Kidney (tissue), 14 donors: ENCODE measurements around the gene MCL1. TPM values are rescaled to one million over a fixed set of nuclear protein-coding genes. Genes with fewer than 3 reads are reported as not detected.

Experiments
- DNase-seq, 5 donors: peaks; one replicate each; pipeline ENCODE4 v3.0.0-alpha.2; 2013 to 2020
- FAIRE-seq: peaks from 2 replicates; lab custom pipeline; 2012; peaks lifted over from hg19 to GRCh38; lab: Jason Lieb, UNC
- H3K27ac ChIP-seq, 2 donors: one replicate each; pipeline ENCODE4 v1.7.0; 2013; ENCODE audit warnings: low read depth in 2 of 2, low read length in 2 of 2, inconsistent platforms in 1 of 2
- H3K27me3 ChIP-seq: one replicate; pipeline ENCODE4 v1.7.1; 2013; ENCODE audit warnings: low read length, inconsistent platforms; ENCODE audit not compliant: control insufficient read depth, insufficient read depth
- H3K36me3 ChIP-seq, 3 donors: one replicate each; pipeline versions ENCODE4 v1.7.0 to v1.7.1; 2013; ENCODE audit warnings: low read length in 3 of 3, control low read depth in 1 of 3, inconsistent platforms in 1 of 3; ENCODE audit not compliant: insufficient read depth in 3 of 3, control insufficient read depth in 2 of 3
- H3K4me1 ChIP-seq, 3 donors: one replicate each; pipeline versions ENCODE4 v1.7.0 to v1.7.1; 2013; ENCODE audit warnings: low read length in 3 of 3, inconsistent platforms in 1 of 3, low read depth in 1 of 3; ENCODE audit not compliant: control insufficient read depth in 2 of 3, insufficient read depth in 2 of 3
- H3K4me3 ChIP-seq, 3 donors: one replicate each; pipeline versions ENCODE4 v1.7.0 to v1.8.1; 2013; ENCODE audit warnings: low read length in 3 of 3, control low read depth in 1 of 3, inconsistent platforms in 1 of 3
- H3K9ac ChIP-seq, 3 donors: one replicate each; pipeline versions ENCODE4 v1.7.0 to v1.7.1; 2013; ENCODE audit warnings: low read length in 3 of 3, control low read depth in 1 of 3, inconsistent platforms in 1 of 3
- H3K9me3 ChIP-seq, 3 donors: one replicate each; pipeline versions ENCODE4 v1.7.0 to v1.7.1; 2013; ENCODE audit warnings: low read length in 3 of 3, control low read depth in 1 of 3, inconsistent platforms in 1 of 3; ENCODE audit not compliant: control insufficient read depth in 2 of 3, insufficient read depth in 1 of 3
- CTCF ChIP-seq: IDR thresholded peaks from 3 replicates; pipeline ENCODE4 v1.5.1; 2012; ENCODE audit warnings: mild to moderate bottlenecking, moderate library complexity, borderline replicate concordance; ENCODE audit not compliant: insufficient read depth; ENCODE audit errors: extremely low read depth
- intact Hi-C: fragments of 100-400 bp; cut with DNase I; formaldehyde crosslinking; loops from one replicate; pipeline ENCODE4 v1.11.1; 2022
- polyA plus RNA-seq: library from polyadenylated mRNA; stranded (reverse); fragments of 350-450 nt; fragmentation: Illumina TruSeq; extraction: RNeasy Lipid Tissue Mini Kit (QIAGEN cat#74804); gene quantifications from one replicate; pipeline ENCODE4 v1.2.3, GENCODE V29; 2014; ENCODE audit warnings: low read depth, low replicate concordance; ENCODE audit not compliant: insufficient read depth
- total RNA-seq: library from RNA; stranded (reverse); fragmentation: NEBNext Ultra II Directional; extraction: Animal tissue kit (Norgen Biotek cat#: 25700); gene quantifications from one replicate; pipeline ENCODE4 v1.2.1, GENCODE V29; 2021
- donor health status: control.
- donor health status: control.
- donor health status: control.
- donor health status: control.
- donor health status: control.
- donor health status: DM: yes; HTN: yes; CAD: no.
- donor health status: Normal renal cell carcinoma (clear cell type).

MCL1 gene
- total and polyA plus RNA-seq, 2 donors from 2014 or later, result 79.5 to 253 TPM

- H3K9me3 ChIP-seq, result no peaks in the 10 kb centered on the region
- TF ChIP-seq CTCF, result no peak
- H3K27ac ChIP-seq, result peak overlapping the region; percentile 100
- H3K9ac ChIP-seq, result peak overlapping the region in 2 of 3 donors; percentile 52 to 99
- intact Hi-C loops, result no loop called here
- no peaks in the 10 kb centered on the region for H3K36me3 ChIP-seq
- H3K4me1 ChIP-seq, result peaks cover 16 to 65% (median 64%) of the 10 kb centered on the region in 3 donors
- no peak overlapping the region for H3K4me3 ChIP-seq
- FAIRE-seq (no peak), DNase-seq (peak in 1 of 5 donors; percentile 60)
- no peaks in the 10 kb centered on the region for H3K27me3 ChIP-seq
Measured at GRCh38 chr1:150564051-150564991, 15.1 kb downstream of the MCL1 start.

- Histone ChIP-seq H3K27ac (peak overlapping the region; percentile 100), H3K36me3 (no peaks in the 10 kb centered on the region), H3K27me3 (no peaks in the 10 kb centered on the region), H3K9me3 (no peaks in the 10 kb centered on the region), H3K9ac (peak overlapping the region in 1 of 3 donors; percentile 99), H3K4me1 (peaks cover 12 to 61% (median 60%) of the 10 kb centered on the region in 3 donors), H3K4me3 (no peak overlapping the region)
- FAIRE-seq, result no peak
- TF ChIP-seq CTCF, result no peak
- DNase-seq, result peak in 1 of 5 donors; percentile 85
- intact Hi-C loops, result no loop called here
Measured at GRCh38 chr1:150563340-150564038, 15.9 kb downstream of the MCL1 start.

DNA sequence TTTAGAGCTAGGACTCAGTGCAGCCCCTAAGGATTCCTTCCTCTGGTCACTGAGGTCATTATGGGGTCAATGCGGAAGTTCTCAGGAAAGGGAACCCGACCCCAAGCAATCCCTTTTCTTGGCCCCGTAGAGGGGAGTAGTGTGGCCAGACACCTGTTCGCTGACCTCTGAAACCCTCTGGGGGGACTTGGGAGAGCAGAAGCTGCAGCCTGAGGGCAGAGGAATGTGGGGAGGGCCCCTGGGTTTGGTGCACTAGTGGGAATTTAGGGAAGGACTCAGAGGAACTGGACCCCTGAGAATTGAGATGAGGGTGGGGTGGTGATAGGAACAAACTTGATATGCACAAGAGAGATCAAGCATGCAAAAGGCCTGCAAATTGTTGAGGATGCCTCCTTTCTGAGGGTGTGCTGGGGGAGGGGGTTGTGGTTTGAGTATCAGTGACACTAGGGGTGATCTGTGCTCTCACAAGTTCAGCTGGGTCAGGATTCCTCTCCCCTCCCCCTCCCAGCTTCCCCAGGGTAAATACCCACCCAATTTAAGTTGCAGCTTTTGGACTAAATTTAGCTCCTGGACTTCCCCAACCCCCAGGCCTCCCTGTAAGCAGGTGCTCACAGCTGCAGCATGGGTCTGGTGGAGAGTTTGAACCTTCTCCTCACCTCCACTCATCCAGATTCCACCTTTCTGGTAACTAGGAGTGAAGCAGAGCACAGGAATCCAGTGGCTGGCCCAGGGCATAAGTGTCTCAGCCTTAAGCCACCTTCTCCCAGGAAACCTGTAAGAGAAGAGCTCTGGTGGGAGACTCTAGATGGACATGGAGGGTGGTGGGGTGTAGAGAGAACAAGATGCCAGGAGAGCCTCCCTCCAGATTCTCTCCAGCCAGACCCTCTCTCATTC lies 16.7 kb downstream of the MCL1 start:
- TF ChIP-seq CTCF, result no peak
- Histone ChIP-seq H3K36me3 (no peaks in the 10 kb centered on the region), H3K9me3 (no peaks in the 10 kb centered on the region), H3K9ac (peak overlapping the region in 2 of 3 donors; percentile 83 to 99), H3K27me3 (no peaks in the 10 kb centered on the region), H3K4me1 (peaks cover 10 to 57% (median 56%) of the 10 kb centered on the region in 3 donors), H3K4me3 (peak overlapping the region in 2 of 3 donors; percentile 47 to 85), H3K27ac (peak overlapping the region; percentile 100)
- intact Hi-C loops, result no loop called here
- DNase-seq, result peak in 2 of 5 donors; percentile 73 to 79
- no peak for FAIRE-seq
